Activated B cell treated with CpG ODN at 0.5 μM for 24 hours (primary cell): ENCODE measurements around the gene EXOC3. TPM values are rescaled to one million over a fixed set of nuclear protein-coding genes. Genes with fewer than 3 reads are reported as not detected.

Source experiments
- ATAC-seq: fragments of 200-7000 bp; cut with Tn5 transposase; one replicate; pipeline ENCODE4 v1.10.0; 2021; ENCODE audit warnings: low read depth, mild to moderate bottlenecking, moderate library complexity
- CTCF ChIA-PET: fragments of 350-600 bp; sonication (Branson Sonifier 250); formaldehyde crosslinking; loops from one replicate; lab custom pipeline; 2021; ENCODE audit warnings: antibody characterized with exemption; lab: Charles Lee
- POLR2A ChIA-PET: fragments of 350-600 bp; sonication (Branson Sonifier 250); formaldehyde crosslinking; loops from one replicate; lab custom pipeline; 2021; ENCODE audit warnings: antibody characterized with exemption; lab: Charles Lee
- DNase-seq: peaks from one replicate; pipeline ENCODE4 v3.0.0; 2022
- H3K27ac Mint-ChIP-seq: one replicate; pipeline ENCODE4 v1.8.0; 2020; ENCODE audit warnings: mixed read lengths
- H3K27me3 Mint-ChIP-seq: one replicate; pipeline ENCODE4 v1.8.0; 2021; ENCODE audit warnings: mixed read lengths
- H3K36me3 Mint-ChIP-seq: one replicate; pipeline ENCODE4 v1.8.0; 2021; ENCODE audit warnings: low read depth, mixed read lengths
- H3K4me1 Mint-ChIP-seq: one replicate; pipeline ENCODE4 v1.8.0; 2021; ENCODE audit warnings: mixed read lengths
- H3K4me3 Mint-ChIP-seq: one replicate; pipeline ENCODE4 v1.8.0; 2020; ENCODE audit warnings: mild to moderate bottlenecking, mixed read lengths
- H3K9me3 Mint-ChIP-seq: one replicate; pipeline ENCODE4 v1.8.0; 2020; ENCODE audit warnings: mixed read lengths
- intact Hi-C: fragments of 100-400 bp; cut with micrococcal nuclease; formaldehyde crosslinking; loops from one replicate; pipeline ENCODE4 v1.15.1; 2024
- total RNA-seq: library from RNA; stranded (reverse); gene quantifications from 2 replicates; pipeline ENCODE4 v1.2.3, GENCODE V29; 2022
- TF ChIP-seq, protein P1 (sequence below): fragments of 200-600 bp; IDR thresholded peaks from one replicate; pipeline ENCODE4 v1.8.0; 2022; ENCODE audit warnings: antibody characterized with exemption, mild to moderate bottlenecking

EXOC3 gene
- total RNA-seq, 1 donor from 2014 or later, result 79.6 TPM

DNA sequence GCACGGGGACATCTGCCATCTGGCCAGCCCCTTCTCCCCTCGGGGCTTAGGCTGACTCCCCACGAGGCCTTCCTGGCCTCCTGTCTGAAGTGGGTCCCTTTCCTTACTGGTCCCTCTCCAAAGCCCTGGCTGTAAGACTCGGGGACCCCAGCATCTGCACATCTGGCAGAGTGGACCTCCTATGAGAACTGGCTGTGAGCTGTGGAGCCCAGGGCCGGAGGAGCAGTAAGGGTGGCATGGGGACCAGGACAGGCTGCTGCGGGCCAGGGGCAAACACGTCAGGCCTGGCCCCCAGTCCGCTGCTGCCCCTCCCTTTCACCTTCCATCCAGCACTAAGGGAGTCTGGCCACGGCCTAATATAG, 33.8 kb downstream of the EXOC3 start:
- DNase-seq, result no peak
- H3K9me3 Mint-ChIP-seq, result no peaks in the 10 kb centered on the region
- ATAC-seq, result no peak
- peaks cover 11% of the 10 kb centered on the region for H3K4me1 Mint-ChIP-seq
- no peak overlapping the region for H3K4me3 Mint-ChIP-seq
- no peaks in the 10 kb centered on the region for H3K36me3 Mint-ChIP-seq
- peaks cover 26% of the 10 kb centered on the region for H3K27me3 Mint-ChIP-seq
- CTCF ChIA-PET, result no interaction called here
- intact Hi-C loops, result no loop called here
- POLR2A ChIA-PET, result no interaction called here
- TF ChIP-seq, protein P1, sequence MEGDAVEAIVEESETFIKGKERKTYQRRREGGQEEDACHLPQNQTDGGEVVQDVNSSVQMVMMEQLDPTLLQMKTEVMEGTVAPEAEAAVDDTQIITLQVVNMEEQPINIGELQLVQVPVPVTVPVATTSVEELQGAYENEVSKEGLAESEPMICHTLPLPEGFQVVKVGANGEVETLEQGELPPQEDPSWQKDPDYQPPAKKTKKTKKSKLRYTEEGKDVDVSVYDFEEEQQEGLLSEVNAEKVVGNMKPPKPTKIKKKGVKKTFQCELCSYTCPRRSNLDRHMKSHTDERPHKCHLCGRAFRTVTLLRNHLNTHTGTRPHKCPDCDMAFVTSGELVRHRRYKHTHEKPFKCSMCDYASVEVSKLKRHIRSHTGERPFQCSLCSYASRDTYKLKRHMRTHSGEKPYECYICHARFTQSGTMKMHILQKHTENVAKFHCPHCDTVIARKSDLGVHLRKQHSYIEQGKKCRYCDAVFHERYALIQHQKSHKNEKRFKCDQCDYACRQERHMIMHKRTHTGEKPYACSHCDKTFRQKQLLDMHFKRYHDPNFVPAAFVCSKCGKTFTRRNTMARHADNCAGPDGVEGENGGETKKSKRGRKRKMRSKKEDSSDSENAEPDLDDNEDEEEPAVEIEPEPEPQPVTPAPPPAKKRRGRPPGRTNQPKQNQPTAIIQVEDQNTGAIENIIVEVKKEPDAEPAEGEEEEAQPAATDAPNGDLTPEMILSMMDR, result no peak
- H3K27ac Mint-ChIP-seq, result no peak overlapping the region

DNA sequence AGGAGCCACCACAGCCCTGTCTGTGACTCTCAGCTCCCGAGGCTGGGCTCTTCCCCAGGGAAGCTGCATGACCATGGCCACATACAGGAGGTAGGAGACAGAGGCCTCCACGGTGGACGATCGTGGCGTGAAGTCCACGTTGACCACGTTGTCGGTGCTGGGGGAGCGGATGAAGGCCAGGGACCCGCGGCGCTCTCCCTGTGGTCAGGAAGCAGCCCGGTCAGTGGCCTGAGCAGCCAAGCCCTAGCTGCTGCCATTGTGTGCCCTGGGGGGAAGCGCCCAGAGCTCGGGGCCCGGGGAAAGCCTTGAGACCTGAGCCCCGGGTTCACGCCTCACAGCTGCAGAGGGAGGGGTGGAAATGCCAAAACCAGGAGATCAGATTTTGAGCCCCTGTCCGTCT, 34.3 kb downstream of the EXOC3 start:
- DNase-seq (no peak), ATAC-seq (no peak)
- peaks cover 26% of the 10 kb centered on the region for H3K27me3 Mint-ChIP-seq
- H3K36me3 Mint-ChIP-seq, result no peaks in the 10 kb centered on the region
- intact Hi-C loops, result no loop called here
- POLR2A ChIA-PET, result interaction anchor here (0.6 kb wide), 1 partner anchor 134 kb away, joined by 4 read pairs; no protein-coding TSS in a partner anchor
- H3K4me1 Mint-ChIP-seq, result peaks cover 7% of the 10 kb centered on the region
- CTCF ChIA-PET, result no interaction called here
- TF ChIP-seq, protein P1, result no peak
- H3K9me3 Mint-ChIP-seq, result no peaks in the 10 kb centered on the region
- no peak overlapping the region for H3K27ac Mint-ChIP-seq
- no peak overlapping the region for H3K4me3 Mint-ChIP-seq

DNA sequence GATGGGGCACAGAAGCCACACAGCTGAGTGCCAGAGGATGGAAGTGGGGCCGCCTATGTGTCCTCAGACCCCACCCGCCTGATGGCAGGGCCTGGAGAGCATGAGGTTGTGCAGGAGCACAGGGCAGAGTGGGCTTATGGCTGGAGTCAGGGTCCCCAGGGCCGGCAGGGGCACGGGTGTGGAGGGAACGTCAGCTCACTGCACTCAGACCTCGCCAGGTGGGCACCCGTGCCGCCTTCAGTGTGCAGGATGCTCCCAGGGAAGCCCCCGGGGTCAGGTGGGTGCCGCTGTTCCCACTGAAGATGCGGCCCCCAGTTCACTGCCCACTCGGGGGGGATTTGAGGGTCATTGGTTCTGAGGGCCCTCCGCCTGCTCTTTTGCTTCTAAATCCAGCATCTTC, 34.9 kb downstream of the EXOC3 start:
- H3K4me3 Mint-ChIP-seq, result no peak overlapping the region
- intact Hi-C loops, result no loop called here

DNA sequence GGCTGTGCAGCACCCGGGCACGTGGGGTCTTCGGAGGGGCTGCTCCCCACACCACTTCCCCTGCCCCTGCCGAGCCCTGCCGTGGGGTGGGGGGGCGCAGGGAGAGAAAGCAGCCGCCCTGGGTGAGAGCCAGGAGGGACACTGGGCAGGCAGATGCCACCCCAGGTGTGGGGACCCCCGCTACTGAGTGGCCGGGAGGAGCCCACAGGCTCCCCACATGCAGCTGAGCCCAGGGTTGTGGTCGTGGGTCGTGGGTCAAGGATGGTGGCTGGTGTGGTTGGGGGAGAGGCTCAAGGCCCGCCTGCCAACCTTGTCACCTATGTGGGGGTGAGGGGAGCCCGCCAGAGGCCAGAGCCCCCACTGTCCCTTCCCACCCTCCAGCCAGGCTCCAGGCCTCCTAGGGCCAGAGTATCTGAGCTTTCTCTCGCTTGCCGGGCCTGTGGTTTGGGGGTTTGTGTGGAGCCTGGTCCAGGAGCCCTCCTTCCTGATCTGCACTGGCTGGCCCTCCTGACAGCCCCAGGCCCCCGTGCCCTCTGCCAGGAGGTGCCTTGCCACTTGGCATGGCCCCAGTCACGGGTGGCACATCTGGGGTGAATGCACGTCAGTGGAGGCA, 35.5 kb downstream of the EXOC3 start:
- no peak for DNase-seq
- H3K27me3 Mint-ChIP-seq, result peaks cover 26% of the 10 kb centered on the region
- POLR2A ChIA-PET, result no interaction called here

More for the DNA sequence above, 34.9 kb downstream of the EXOC3 start:
- ChIA-PET POLR2A (interaction anchor here (0.6 kb wide), 1 partner anchor 134 kb away, joined by 4 read pairs; no protein-coding TSS in a partner anchor), CTCF (no interaction called here)
- Mint-ChIP-seq H3K27ac (no peak overlapping the region), H3K36me3 (no peaks in the 10 kb centered on the region), H3K9me3 (no peaks in the 10 kb centered on the region), H3K4me1 (peaks cover 7% of the 10 kb centered on the region), H3K27me3 (peaks cover 26% of the 10 kb centered on the region)
- no peak for ATAC-seq
- TF ChIP-seq, protein P1, result no peak
- no peak for DNase-seq

DNA sequence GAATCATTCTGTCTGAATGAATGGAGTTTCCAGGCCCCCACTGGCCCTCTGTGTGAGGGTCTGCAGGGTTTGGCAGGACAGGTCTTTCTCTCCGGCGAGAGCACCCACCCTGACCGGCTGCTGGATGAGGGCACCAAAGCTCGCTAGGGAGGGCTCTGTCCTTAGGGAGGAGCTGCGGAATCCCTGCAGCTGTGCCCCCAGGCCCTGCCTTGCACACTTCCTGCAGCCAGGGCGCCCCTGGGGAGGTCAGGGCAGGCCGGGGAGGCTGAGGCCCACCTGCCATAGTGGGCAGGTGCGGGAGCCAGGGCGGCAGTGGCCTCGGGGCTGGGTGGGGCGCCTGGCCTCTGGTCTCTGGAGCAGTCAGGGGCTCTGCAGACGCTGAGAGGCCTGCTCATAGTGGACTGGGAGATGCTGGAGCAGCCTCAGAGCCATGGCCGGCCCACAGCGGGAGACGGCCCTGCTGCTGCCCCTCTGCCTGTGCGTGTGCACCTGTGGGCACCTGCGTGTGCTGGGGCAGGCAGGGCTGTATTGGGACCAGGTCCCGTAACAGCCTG, 36.1 kb downstream of the EXOC3 start:
- peaks cover 5% of the 10 kb centered on the region for H3K4me1 Mint-ChIP-seq
- H3K27ac Mint-ChIP-seq, result no peak overlapping the region
- peaks cover 24% of the 10 kb centered on the region for H3K27me3 Mint-ChIP-seq
- no peak for ATAC-seq
- no peak overlapping the region for H3K4me3 Mint-ChIP-seq
- ChIA-PET CTCF (no interaction called here), POLR2A (no interaction called here)
- no peaks in the 10 kb centered on the region for H3K36me3 Mint-ChIP-seq
- TF ChIP-seq, protein P1, result no peak
- no peaks in the 10 kb centered on the region for H3K9me3 Mint-ChIP-seq
- intact Hi-C loops, result no loop called here
- no peak for DNase-seq

More for the DNA sequence above, 35.5 kb downstream of the EXOC3 start:
- peaks cover 7% of the 10 kb centered on the region for H3K4me1 Mint-ChIP-seq
- CTCF ChIA-PET, result no interaction called here
- TF ChIP-seq, protein P1, result no peak
- intact Hi-C loops, result no loop called here
- H3K36me3 Mint-ChIP-seq, result no peaks in the 10 kb centered on the region
- H3K27ac Mint-ChIP-seq, result no peak overlapping the region
- H3K4me3 Mint-ChIP-seq, result no peak overlapping the region
- no peak for ATAC-seq
- H3K9me3 Mint-ChIP-seq, result no peaks in the 10 kb centered on the region
